Ecto neural progenitor cell (in vitro differentiated cells): ENCODE data around the gene EPHB2.

Experiments
- DNase-seq: peaks from one replicate; pipeline ENCODE4 v3.0.0-alpha.2; 2018; ENCODE audit warnings: low spot score

EPHB2 gene

GRCh38 chr1:22955146-22955545, 244.5 kb downstream of the EPHB2 start:
- no peak for DNase-seq

GRCh38 chr1:22957066-22957465, 246.4 kb downstream of the EPHB2 start:
- DNase-seq: no peak

GRCh38 chr1:22958556-22958955, 247.9 kb downstream of the EPHB2 start:
- no peak for DNase-seq

- no peak for DNase-seq
Measured at GRCh38 chr1:22959545-22960360, 249.1 kb downstream of the EPHB2 start.

GRCh38 chr1:22962558-22962957, 251.9 kb downstream of the EPHB2 start:
- no peak for DNase-seq

GRCh38 chr1:22963044-22963677, 252.5 kb downstream of the EPHB2 start:
- DNase-seq: no peak

GRCh38 chr1:22966309-22966708, 255.7 kb downstream of the EPHB2 start:
- DNase-seq: no peak

GRCh38 chr1:22967833-22968232, 257.2 kb downstream of the EPHB2 start:
- DNase-seq: no peak

- no peak for DNase-seq
Measured at GRCh38 chr1:22969304-22969709, 258.7 kb downstream of the EPHB2 start.

- no peak for DNase-seq
Measured at GRCh38 chr1:22970096-22970495, 259.5 kb downstream of the EPHB2 start.
